OCI-LY3 (cell line): ENCODE results near the gene CD274.

Experiments used
- H2AFZ ChIP-seq: fragments of 200-600, 300-600 bp; shearing (Covaris generic); 2 replicates; pipeline ENCODE4 v1.6.0; 2014; ENCODE audit warnings: antibody characterized with exemption, low read depth, low read length
- H3K27ac ChIP-seq: fragments of 200-600, 300-600 bp; sonication (generic); 2 replicates; pipeline ENCODE4 v1.5.1; 2014; ENCODE audit warnings: mild to moderate bottlenecking, low read length, moderate library complexity, mixed read lengths
- H3K27me3 ChIP-seq: fragments of 200-600, 300-600 bp; sonication (generic); 2 replicates; pipeline ENCODE4 v1.6.1; 2014; ENCODE audit warnings: low read depth, low read length, mixed read lengths
- H3K36me3 ChIP-seq: fragments of 200-600, 300-600 bp; sonication (generic); replicated peaks from 2 replicates; pipeline ENCODE3; 2014; ENCODE audit warnings: low read depth, low read length, mixed read lengths
- H3K4me1 ChIP-seq: fragments of 300-600, 200-600 bp; sonication (generic); 2 replicates; pipeline ENCODE4 v1.6.1; 2014; ENCODE audit warnings: low read length, mixed read lengths
- H3K4me2 ChIP-seq: fragments of 200-600, 300-600 bp; sonication (generic); 2 replicates; pipeline ENCODE4 v1.6.1; 2014; ENCODE audit warnings: low read length, mixed read lengths
- H3K4me3 ChIP-seq: fragments of 300-600, 200-600 bp; sonication (generic); 2 replicates; pipeline ENCODE4 v1.5.1; 2014; ENCODE audit warnings: antibody characterized with exemption, mild to moderate bottlenecking, low read length, moderate library complexity
- H3K79me2 ChIP-seq: fragments of 300-600, 200-600 bp; shearing (Covaris generic); 2 replicates; pipeline ENCODE4 v1.6.1; 2014; ENCODE audit warnings: mild to moderate bottlenecking, low read length, mixed read lengths
- H3K9ac ChIP-seq: fragments of 300-600, 200-600 bp; shearing (Covaris generic); 2 replicates; pipeline ENCODE4 v1.6.0; 2014; ENCODE audit warnings: mild to moderate bottlenecking, low read length, moderate library complexity
- H3K9me3 ChIP-seq: fragments of 200-600, 300-600 bp; shearing (Covaris generic); 2 replicates; pipeline ENCODE4 v1.6.1; 2014; ENCODE audit warnings: low read length, mixed read lengths; ENCODE audit not compliant: insufficient read depth
- H4K20me1 ChIP-seq: fragments of 200-600, 300-600 bp; sonication (generic); 2 replicates; pipeline ENCODE4 v1.6.1; 2016; ENCODE audit warnings: low read length, mixed read lengths; ENCODE audit not compliant: insufficient read depth
- CTCF ChIP-seq: fragments of 200-600, 300-600 bp; sonication (generic); IDR thresholded peaks from 2 replicates; pipeline ENCODE4 v1.5.1; 2014; ENCODE audit warnings: antibody characterized with exemption, low read length, low read depth
- EZH2phosphoT487 ChIP-seq: fragments of 200-600 bp; shearing (Covaris generic); IDR thresholded peaks from 2 replicates; pipeline ENCODE4 v1.6.1; 2018; ENCODE audit warnings: antibody characterized with exemption, mixed run types, low read depth

The CD274 gene

GRCh38 chr9:5449521-5450358 lies 602 bp upstream of the CD274 start:
- Histone ChIP-seq H2AFZ (peak overlapping the region; percentile 34; the same call in 1 of the 2 replicates), H3K4me1 (peaks cover 81% of the 10 kb centered on the region), H3K9me3 (no peaks in the 10 kb centered on the region), H3K4me3 (peak overlapping the region; percentile 80), H4K20me1 (no peaks in the 10 kb centered on the region), H3K79me2 (peaks cover 16% of the 10 kb centered on the region; the same call in 1 of the 2 replicates), H3K27ac (peak overlapping the region; percentile 82), H3K36me3 (no peaks in the 10 kb centered on the region), H3K9ac (peak overlapping the region; percentile 70), H3K27me3 (no peaks in the 10 kb centered on the region), H3K4me2 (peak overlapping the region; percentile 82)
- no peak for TF ChIP-seq EZH2phosphoT487
- no peak for TF ChIP-seq CTCF

GRCh38 chr9:5452286-5452609 lies 1.9 kb downstream of the CD274 start:
- peak overlapping the region; percentile 37 for H3K9ac ChIP-seq

GRCh38 chr9:5453004-5453403 lies 2.7 kb downstream of the CD274 start:
- H3K4me3 ChIP-seq = no peak overlapping the region
- H3K9ac ChIP-seq = peak overlapping the region; percentile 46
- no peaks in the 10 kb centered on the region for H3K27me3 ChIP-seq
- peaks cover 6% of the 10 kb centered on the region for H3K36me3 ChIP-seq
- peaks cover 88% of the 10 kb centered on the region for H3K4me1 ChIP-seq
- no peaks in the 10 kb centered on the region for H3K9me3 ChIP-seq
- H3K4me2 ChIP-seq = peak overlapping the region; percentile 69
- TF ChIP-seq EZH2phosphoT487 (no peak), CTCF (no peak)
- no peaks in the 10 kb centered on the region for H4K20me1 ChIP-seq
- H3K79me2 ChIP-seq = peaks cover 16% of the 10 kb centered on the region; the same call in 1 of the 2 replicates
- no peak overlapping the region for H2AFZ ChIP-seq
- peak overlapping the region; percentile 77 for H3K27ac ChIP-seq

More at GRCh38 chr9:5452286-5452609, 1.9 kb downstream of the CD274 start:
- Histone ChIP-seq H3K36me3 (peaks cover under 1% of the 10 kb centered on the region), H2AFZ (no peak overlapping the region), H3K27me3 (no peaks in the 10 kb centered on the region), H3K4me2 (peak overlapping the region; percentile 44), H3K79me2 (peaks cover 16% of the 10 kb centered on the region; the same call in 1 of the 2 replicates), H3K4me1 (peaks cover 88% of the 10 kb centered on the region), H3K27ac (peak overlapping the region; percentile 82), H3K4me3 (no peak overlapping the region; the same call in 1 of the 2 replicates), H4K20me1 (no peaks in the 10 kb centered on the region), H3K9me3 (no peaks in the 10 kb centered on the region)
- TF ChIP-seq CTCF (no peak), EZH2phosphoT487 (no peak)

GRCh38 chr9:5453673-5454072 lies 3.3 kb downstream of the CD274 start:
- H3K9ac ChIP-seq = peak overlapping the region; percentile 46
- peaks cover 16% of the 10 kb centered on the region; the same call in 1 of the 2 replicates for H3K79me2 ChIP-seq
- peak; percentile 36; the same call in 1 of the 2 replicates for TF ChIP-seq CTCF
- TF ChIP-seq EZH2phosphoT487 = no peak
- no peaks in the 10 kb centered on the region for H3K27me3 ChIP-seq
- peak overlapping the region; percentile 69 for H3K4me2 ChIP-seq
- H4K20me1 ChIP-seq = no peaks in the 10 kb centered on the region
- peak overlapping the region; percentile 77 for H3K27ac ChIP-seq
- H3K4me3 ChIP-seq = no peak overlapping the region
- peaks cover 88% of the 10 kb centered on the region for H3K4me1 ChIP-seq
- no peak overlapping the region for H2AFZ ChIP-seq
- H3K36me3 ChIP-seq = peaks cover 13% of the 10 kb centered on the region
- no peaks in the 10 kb centered on the region for H3K9me3 ChIP-seq
